Esophagus squamous epithelium (tissue), 5 donors: ENCODE measurements around the gene C7. TPM values are rescaled to one million over a fixed set of nuclear protein-coding genes. Genes with fewer than 3 reads are reported as not detected.
"Not testable (repeated sequence)": the region's sequence is repeated elsewhere in the genome, so short reads cannot be mapped to it uniquely, and the experiment has no call there.

Source experiments
- DNase-seq: peaks from one replicate; lab custom pipeline; 2025; lab: John Stamatoyannopoulos, UW
- H3K27ac ChIP-seq, 4 donors: fragments of 200-600 bp; sonication (generic); one replicate each; pipeline ENCODE4 v1.5.1; 2016 to 2019; ENCODE audit warnings: mild to moderate bottlenecking in 1 of 4
- H3K27me3 ChIP-seq, 4 donors: fragments of 200-600 bp; sonication (generic); 1 replicate in 3 of 4; 2 replicates in 1 of 4; pipeline versions ENCODE4 v1.5.1 to v1.6.0; 2017 to 2021; ENCODE audit warnings: antibody characterized with exemption in 1 of 4
- H3K36me3 ChIP-seq, 3 donors: fragments of 200-600 bp; sonication (generic); one replicate each; pipeline ENCODE4 v1.5.1; 2016 to 2019
- H3K4me1 ChIP-seq, 3 donors: fragments of 200-600 bp; sonication (generic); one replicate each; pipeline ENCODE4 v1.5.1; 2017 to 2019
- H3K4me3 ChIP-seq, 4 donors: fragments of 200-600 bp; sonication (generic); 1 replicate in 3 of 4; 2 replicates in 1 of 4; pipeline ENCODE4 v1.5.1; 2016 to 2019; ENCODE audit warnings: mild to moderate bottlenecking in 2 of 4, moderate library complexity in 1 of 4
- H3K9me3 ChIP-seq, 3 donors: fragments of 200-600 bp; sonication (generic); one replicate each; pipeline ENCODE4 v1.5.1; 2016 to 2019
- CTCF ChIP-seq, 6 experiments: fragments of 450-650 bp in 4 of 6; fragments of 200-600 bp in 2 of 6; sonication (generic) in 2 of 6; IDR thresholded peaks; one replicate each; pipeline ENCODE4 v1.5.1; 2016 to 2019; ENCODE audit warnings: antibody characterized with exemption in 6 of 6, mild to moderate bottlenecking in 4 of 6, moderate library complexity in 4 of 6
- POLR2A ChIP-seq, 4 donors: fragments of 450-650 bp; IDR thresholded peaks; one replicate each; pipeline ENCODE4 v1.6.1; 2017; ENCODE audit warnings: antibody characterized with exemption in 4 of 4, mild to moderate bottlenecking in 4 of 4, moderate library complexity in 3 of 4
- WGBS, 2 donors: methylation state at CpG; one replicate each; pipeline ENCODE4 v1.1.5; 2018; 5-methylcytosine and 5-hydroxymethylcytosine counted together
- intact Hi-C: fragments of 100-400 bp; cut with DNase I; formaldehyde crosslinking; loops from one replicate; pipeline ENCODE4 v1.15.0; 2022
- total RNA-seq, 4 donors: library from RNA; depleted of rRNA; stranded (reverse); fragments of >200 nt; gene quantifications; one replicate each; pipeline ENCODE4 v1.1.0, GENCODE V29; 2016
- donor health status: DM: yes; HTN: yes; CAD: no.

The C7 gene
- 100 to 1,000 TPM in 2 of 4 donors, 10 to 100 TPM in 1, 1 to 10 TPM in 1; 8.2 to 245 (median 108) TPM for total RNA-seq

GRCh38 chr5:40909264-40909663 lies at the start of gene C7:
C7 (plus strand) TSS chr5:40909497; CDS start chr5:40909611, 114 bp downstream.
- intact Hi-C loops: no loop called here

GRCh38 chr5:40860711-40861110 lies 48.6 kb upstream of the C7 start:
- intact Hi-C loops: no loop called here
- Histone ChIP-seq H3K4me3 (no peak overlapping the region), H3K27me3 (no peaks in the 10 kb centered on the region), H3K36me3 (no peaks in the 10 kb centered on the region), H3K27ac (no peak overlapping the region), H3K4me1 (no peaks in the 10 kb centered on the region), H3K9me3 (no peaks in the 10 kb centered on the region)
- TF ChIP-seq POLR2A (IDR thresholded peaks at IDR 0.05): no peak
- no peak for TF ChIP-seq CTCF (IDR thresholded peaks at IDR 0.05)
- DNase-seq: no peak

More at GRCh38 chr5:40909264-40909663, at the start of gene C7:
- TF ChIP-seq POLR2A (IDR thresholded peaks at IDR 0.05) (no peak), CTCF (IDR thresholded peaks at IDR 0.05) (no peak)
- H3K9me3 ChIP-seq: no peaks in the 10 kb centered on the region
- DNase-seq: no peak
- peak within 1 kb of the TSS in 3 of 4 donors; percentile 12 to 54 (median 28) for H3K4me3 ChIP-seq
- peaks cover 0 to 28% (median 4%) of the 10 kb centered on the region in 3 donors for H3K4me1 ChIP-seq
- WGBS, 2 donors: 50 to 63% methylated on average over 3 of the region's 3 CpGs
- H3K27ac ChIP-seq: no peak within 1 kb of the TSS
- no peaks in the 10 kb centered on the region for H3K27me3 ChIP-seq
- no peaks in the 10 kb centered on the region for H3K36me3 ChIP-seq

GRCh38 chr5:40865004-40865403 lies 44.3 kb upstream of the C7 start:
- H3K27ac ChIP-seq, intact Hi-C loops, H3K4me3 ChIP-seq, H3K9me3 ChIP-seq, H3K36me3 ChIP-seq, DNase-seq, H3K4me1 ChIP-seq, H3K27me3 ChIP-seq: not testable (repeated sequence)
- 61 to 81% methylated on average over 5 of the region's 5 CpGs for WGBS, 2 donors

GRCh38 chr5:40866844-40867243 lies 42.5 kb upstream of the C7 start:
- no peaks in the 10 kb centered on the region for H3K27me3 ChIP-seq
- no peak overlapping the region for H3K27ac ChIP-seq
- intact Hi-C loops: no loop called here
- peaks cover 0 to 6% (median 1%) of the 10 kb centered on the region in 3 donors for H3K9me3 ChIP-seq
- peaks cover 0 to 7% (median 0%) of the 10 kb centered on the region in 3 donors for H3K4me1 ChIP-seq
- WGBS, 2 donors: 65 to 80% methylated on average over 4 to 5 of the region's 5 CpGs
- DNase-seq: no peak
- H3K4me3 ChIP-seq: no peak overlapping the region
- TF ChIP-seq POLR2A (IDR thresholded peaks at IDR 0.05): no peak
- no peak for TF ChIP-seq CTCF (IDR thresholded peaks at IDR 0.05)
- no peaks in the 10 kb centered on the region for H3K36me3 ChIP-seq

- no peak overlapping the region for H3K4me3 ChIP-seq
- no peaks in the 10 kb centered on the region for H3K36me3 ChIP-seq
- peaks cover 0 to 17% (median 7%) of the 10 kb centered on the region in 3 donors for H3K9me3 ChIP-seq
- no peak overlapping the region for H3K27ac ChIP-seq
- 67 to 83% methylated on average over 1 of the region's 1 CpG for WGBS, 2 donors
- intact Hi-C loops: no loop called here
- no peak for TF ChIP-seq POLR2A (IDR thresholded peaks at IDR 0.05)
- TF ChIP-seq CTCF (IDR thresholded peaks at IDR 0.05): no peak
- peaks cover 0 to 7% (median 0%) of the 10 kb centered on the region in 3 donors for H3K4me1 ChIP-seq
- H3K27me3 ChIP-seq: no peaks in the 10 kb centered on the region
- no peak for DNase-seq
Observed at GRCh38 chr5:40869384-40869783, 39.9 kb upstream of the C7 start.

- Histone ChIP-seq H3K27ac (no peak overlapping the region), H3K27me3 (no peaks in the 10 kb centered on the region), H3K4me1 (peaks cover 0 to 7% (median 0%) of the 10 kb centered on the region in 3 donors), H3K36me3 (no peaks in the 10 kb centered on the region), H3K9me3 (peaks cover 0 to 17% (median 7%) of the 10 kb centered on the region in 3 donors), H3K4me3 (no peak overlapping the region)
- 27 to 52% methylated on average over 4 of the region's 4 CpGs for WGBS, 2 donors
- TF ChIP-seq CTCF (IDR thresholded peaks at IDR 0.05) (no peak), POLR2A (IDR thresholded peaks at IDR 0.05) (no peak)
- no peak for DNase-seq
- intact Hi-C loops: no loop called here
Observed at GRCh38 chr5:40871177-40871576, 38.1 kb upstream of the C7 start.

- DNase-seq: not testable (repeated sequence)
Observed at GRCh38 chr5:40872253-40872652, 37.0 kb upstream of the C7 start.

More at GRCh38 chr5:40872253-40872652, 37.0 kb upstream of the C7 start:
- H3K4me3 ChIP-seq, H3K36me3 ChIP-seq, H3K4me1 ChIP-seq, H3K27ac ChIP-seq, H3K27me3 ChIP-seq, intact Hi-C loops: not testable (repeated sequence)
- H3K9me3 ChIP-seq: peaks cover 0 to 27% (median 12%) of the 10 kb centered on the region in 3 donors
- WGBS, 2 donors: 90 to 93% methylated on average over 7 to 8 of the region's 8 CpGs
